Hepatic stellate cell (primary cell): ENCODE measurements around the gene TTLL5.
"Not testable (repeated sequence)": the region's sequence is repeated elsewhere in the genome, so short reads cannot be mapped to it uniquely, and the experiment has no call there.

Source experiments
- DNase-seq: peaks from one replicate; pipeline ENCODE4 v3.0.0; 2011; ENCODE audit warnings: low spot score

The TTLL5 gene

GRCh38 chr14:75835156-75835725 lies 174.2 kb downstream of the TTLL5 start:
- no peak for DNase-seq

GRCh38 chr14:75835737-75836136 lies 174.7 kb downstream of the TTLL5 start:
- no peak for DNase-seq

GRCh38 chr14:75837151-75837787 lies 176.2 kb downstream of the TTLL5 start:
- no peak for DNase-seq

- no peak for DNase-seq
These were observed 179.9 kb downstream of the TTLL5 start for GRCh38 chr14:75840911-75841310.

GRCh38 chr14:75842551-75842950 lies 181.5 kb downstream of the TTLL5 start:
- DNase-seq: no peak

GRCh38 chr14:75844486-75844885 lies 183.4 kb downstream of the TTLL5 start:
- no peak for DNase-seq

GRCh38 chr14:75845136-75845804 lies 184.2 kb downstream of the TTLL5 start:
- DNase-seq: peak; percentile 26

- not testable (repeated sequence) for DNase-seq
These were observed 185.6 kb downstream of the TTLL5 start for GRCh38 chr14:75846694-75847093.

GRCh38 chr14:75847584-75847983 lies 186.5 kb downstream of the TTLL5 start:
- DNase-seq: no peak

- no peak for DNase-seq
These were observed 187.3 kb downstream of the TTLL5 start for GRCh38 chr14:75848167-75848913.

GRCh38 chr14:75849300-75849895 lies 188.4 kb downstream of the TTLL5 start:
- no peak for DNase-seq

- no peak for DNase-seq
These were observed 190.5 kb downstream of the TTLL5 start for GRCh38 chr14:75851574-75851866.

- no peak for DNase-seq
These were observed 193.2 kb downstream of the TTLL5 start for GRCh38 chr14:75854111-75854799.

GRCh38 chr14:75857199-75857598 lies 196.2 kb downstream of the TTLL5 start:
- DNase-seq: no peak

- no peak for DNase-seq
These were observed 197.3 kb downstream of the TTLL5 start for GRCh38 chr14:75858362-75858761.

- no peak for DNase-seq
These were observed 198.7 kb downstream of the TTLL5 start for GRCh38 chr14:75859746-75860145.

- DNase-seq: no peak
These were observed 199.6 kb downstream of the TTLL5 start for GRCh38 chr14:75860561-75861160.

- DNase-seq: peak; percentile 23
These were observed 200.1 kb downstream of the TTLL5 start for GRCh38 chr14:75861161-75861621.

- no peak for DNase-seq
These were observed 202.2 kb downstream of the TTLL5 start for GRCh38 chr14:75863221-75863620.

- DNase-seq: no peak
These were observed 203.3 kb downstream of the TTLL5 start for GRCh38 chr14:75864352-75864751.

GRCh38 chr14:75865531-75865930 lies 204.5 kb downstream of the TTLL5 start:
- no peak for DNase-seq
